Suprapubic skin (tissue), 4 donors: ENCODE data around the gene PARP8.

ENCODE experiments used
- POLR2A ChIP-seq, 2 donors: fragments of 450-650 bp; IDR thresholded peaks; one replicate each; pipeline ENCODE4 v1.6.1; 2017; ENCODE audit warnings: antibody characterized with exemption in 2 of 2, mild to moderate bottlenecking in 2 of 2, moderate library complexity in 2 of 2
- POLR2AphosphoS5 ChIP-seq, 3 donors: sonication (generic); formaldehyde crosslinking; IDR thresholded peaks; one replicate each; pipeline ENCODE4 v1.6.1; 2017; ENCODE audit warnings: antibody characterized with exemption in 3 of 3
- TF ChIP-seq, protein P1 (sequence below), 2 donors: fragments of 200-600 bp in 1 of 2; fragments of 450-650 bp in 1 of 2; sonication (generic) in 1 of 2; IDR thresholded peaks; one replicate each; pipeline ENCODE4 v1.5.1; 2016 to 2019; ENCODE audit warnings: antibody characterized with exemption in 2 of 2, mild to moderate bottlenecking in 1 of 2, moderate library complexity in 1 of 2

DNA sequence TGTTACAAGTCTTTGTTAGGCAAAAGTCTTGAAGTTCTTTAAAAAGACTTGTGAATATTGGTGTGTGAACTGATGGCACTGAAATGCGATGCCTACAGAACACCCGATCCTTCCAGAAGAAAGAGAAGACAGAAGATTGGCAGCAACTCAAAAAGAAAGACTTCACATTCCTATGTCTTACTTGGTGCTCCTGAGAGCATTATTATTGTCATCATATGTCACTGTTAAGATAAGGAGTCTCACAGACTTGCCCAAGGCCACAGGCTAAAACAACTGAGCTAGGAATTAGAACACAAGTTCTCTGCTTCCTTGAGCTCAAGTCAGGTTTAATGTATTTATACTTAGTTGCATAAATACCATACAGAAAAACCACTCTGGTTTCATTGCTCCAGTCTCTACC is 198.0 kb downstream of the PARP8 start:
- no peak for TF ChIP-seq POLR2A (IDR thresholded peaks at IDR 0.05)
- TF ChIP-seq, protein P1, sequence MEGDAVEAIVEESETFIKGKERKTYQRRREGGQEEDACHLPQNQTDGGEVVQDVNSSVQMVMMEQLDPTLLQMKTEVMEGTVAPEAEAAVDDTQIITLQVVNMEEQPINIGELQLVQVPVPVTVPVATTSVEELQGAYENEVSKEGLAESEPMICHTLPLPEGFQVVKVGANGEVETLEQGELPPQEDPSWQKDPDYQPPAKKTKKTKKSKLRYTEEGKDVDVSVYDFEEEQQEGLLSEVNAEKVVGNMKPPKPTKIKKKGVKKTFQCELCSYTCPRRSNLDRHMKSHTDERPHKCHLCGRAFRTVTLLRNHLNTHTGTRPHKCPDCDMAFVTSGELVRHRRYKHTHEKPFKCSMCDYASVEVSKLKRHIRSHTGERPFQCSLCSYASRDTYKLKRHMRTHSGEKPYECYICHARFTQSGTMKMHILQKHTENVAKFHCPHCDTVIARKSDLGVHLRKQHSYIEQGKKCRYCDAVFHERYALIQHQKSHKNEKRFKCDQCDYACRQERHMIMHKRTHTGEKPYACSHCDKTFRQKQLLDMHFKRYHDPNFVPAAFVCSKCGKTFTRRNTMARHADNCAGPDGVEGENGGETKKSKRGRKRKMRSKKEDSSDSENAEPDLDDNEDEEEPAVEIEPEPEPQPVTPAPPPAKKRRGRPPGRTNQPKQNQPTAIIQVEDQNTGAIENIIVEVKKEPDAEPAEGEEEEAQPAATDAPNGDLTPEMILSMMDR (IDR thresholded peaks at IDR 0.05), result no peak
- TF ChIP-seq POLR2AphosphoS5 (IDR thresholded peaks at IDR 0.05), result no peak
